ENCODE measurements around the gene MIPEP.

MIPEP gene

DNA sequence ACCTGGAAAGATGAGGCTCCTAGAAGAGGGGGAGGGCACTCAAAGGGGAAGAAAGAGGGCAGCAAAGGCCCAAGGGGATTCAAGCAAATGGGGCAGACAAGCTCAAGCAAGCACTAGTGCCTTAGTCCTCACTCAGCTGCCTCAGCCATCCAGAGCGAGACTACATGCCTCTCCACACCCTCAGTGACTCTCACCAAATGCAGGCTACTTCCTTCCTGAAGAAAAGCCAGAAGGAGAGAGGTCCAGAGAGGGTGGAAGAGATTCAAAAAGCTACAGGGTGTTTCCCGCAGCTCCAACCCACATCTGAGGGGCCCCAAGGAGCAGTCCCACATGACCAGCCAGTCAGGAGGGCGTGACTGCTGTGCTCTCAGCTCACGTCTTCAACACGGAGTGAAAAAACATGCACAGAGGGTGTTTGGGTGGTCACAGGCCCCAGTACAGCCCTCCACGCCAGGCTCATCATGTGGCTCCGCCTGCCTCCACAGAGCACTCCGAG, 40.5 kb downstream of the MIPEP start:
- Histone ChIP-seq H3K4me1 (ENCODE audit: control insufficient read depth, low read length) (peaks cover 21% of the 10 kb centered on the region), H4K20me1 (ENCODE audit: control insufficient read depth, insufficient read depth, low read depth, low read length) (peaks cover 14% of the 10 kb centered on the region; the same call in 1 of the 2 replicates), H3K27me3 (ENCODE audit: control insufficient read depth, low read length) (peaks cover 22% of the 10 kb centered on the region), H3K27ac (ENCODE audit: low read depth, low read length) (no peak overlapping the region), H3K79me2 (ENCODE audit: control insufficient read depth, low read length) (no peaks in the 10 kb centered on the region), H3K4me2 (ENCODE audit: low read length) (no peak overlapping the region), H3K4me3 (ENCODE audit: low read length) (no peak overlapping the region), H3K36me3 (ENCODE audit: control insufficient read depth, low read length) (no peaks in the 10 kb centered on the region), H3K9me2 (replicated peaks; ENCODE audit: control insufficient read depth, low read length) (no peaks in the 10 kb centered on the region), H3F3A (ENCODE audit: control insufficient read depth, insufficient read depth) (no peaks in the 10 kb centered on the region), H3K9me3 (ENCODE audit: control insufficient read depth, insufficient read depth, low read length) (no peaks in the 10 kb centered on the region)
- TF ChIP-seq, protein P1, sequence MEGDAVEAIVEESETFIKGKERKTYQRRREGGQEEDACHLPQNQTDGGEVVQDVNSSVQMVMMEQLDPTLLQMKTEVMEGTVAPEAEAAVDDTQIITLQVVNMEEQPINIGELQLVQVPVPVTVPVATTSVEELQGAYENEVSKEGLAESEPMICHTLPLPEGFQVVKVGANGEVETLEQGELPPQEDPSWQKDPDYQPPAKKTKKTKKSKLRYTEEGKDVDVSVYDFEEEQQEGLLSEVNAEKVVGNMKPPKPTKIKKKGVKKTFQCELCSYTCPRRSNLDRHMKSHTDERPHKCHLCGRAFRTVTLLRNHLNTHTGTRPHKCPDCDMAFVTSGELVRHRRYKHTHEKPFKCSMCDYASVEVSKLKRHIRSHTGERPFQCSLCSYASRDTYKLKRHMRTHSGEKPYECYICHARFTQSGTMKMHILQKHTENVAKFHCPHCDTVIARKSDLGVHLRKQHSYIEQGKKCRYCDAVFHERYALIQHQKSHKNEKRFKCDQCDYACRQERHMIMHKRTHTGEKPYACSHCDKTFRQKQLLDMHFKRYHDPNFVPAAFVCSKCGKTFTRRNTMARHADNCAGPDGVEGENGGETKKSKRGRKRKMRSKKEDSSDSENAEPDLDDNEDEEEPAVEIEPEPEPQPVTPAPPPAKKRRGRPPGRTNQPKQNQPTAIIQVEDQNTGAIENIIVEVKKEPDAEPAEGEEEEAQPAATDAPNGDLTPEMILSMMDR (IDR thresholded peaks at IDR 0.05; ENCODE audit: low read depth, low read length, poor library complexity, severe bottlenecking): no peak
- no peak for TF ChIP-seq EZH2phosphoT487 (IDR thresholded peaks at IDR 0.05; ENCODE audit: borderline replicate concordance, low read length)

DNA sequence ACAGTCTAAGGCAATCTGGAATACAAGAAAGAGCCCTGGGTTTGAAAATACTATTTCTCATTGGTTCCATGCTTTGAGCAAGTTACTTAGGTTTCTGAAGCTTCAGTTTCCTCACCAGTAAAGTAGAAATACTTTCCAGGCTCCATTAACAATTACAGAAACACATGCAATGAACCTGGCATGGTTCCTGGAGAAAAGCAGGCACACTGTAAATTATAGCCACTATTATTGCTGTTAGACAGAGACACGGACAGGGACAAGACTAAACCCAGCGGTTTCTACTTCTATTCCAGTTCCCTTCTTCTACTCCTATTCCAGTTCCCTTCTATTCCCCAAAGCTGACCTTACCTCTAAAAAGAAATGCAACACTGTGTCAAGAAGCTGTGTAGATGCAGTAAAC, 41.2 kb downstream of the MIPEP start:
- Histone ChIP-seq H3K9me2 (replicated peaks; ENCODE audit: control insufficient read depth, low read length) (no peaks in the 10 kb centered on the region), H3F3A (ENCODE audit: control insufficient read depth, insufficient read depth) (no peaks in the 10 kb centered on the region), H3K27ac (ENCODE audit: low read depth, low read length) (no peak overlapping the region), H3K9me3 (ENCODE audit: control insufficient read depth, insufficient read depth, low read length) (no peaks in the 10 kb centered on the region), H3K79me2 (ENCODE audit: control insufficient read depth, low read length) (no peaks in the 10 kb centered on the region), H3K4me3 (ENCODE audit: low read length) (no peak overlapping the region), H4K20me1 (ENCODE audit: control insufficient read depth, insufficient read depth, low read depth, low read length) (peaks cover 14% of the 10 kb centered on the region; the same call in 1 of the 2 replicates), H3K4me1 (ENCODE audit: control insufficient read depth, low read length) (peaks cover 21% of the 10 kb centered on the region), H3K4me2 (ENCODE audit: low read length) (no peak overlapping the region), H3K36me3 (ENCODE audit: control insufficient read depth, low read length) (no peaks in the 10 kb centered on the region), H3K27me3 (ENCODE audit: control insufficient read depth, low read length) (peaks cover 22% of the 10 kb centered on the region)
- TF ChIP-seq EZH2phosphoT487 (IDR thresholded peaks at IDR 0.05; ENCODE audit: borderline replicate concordance, low read length): no peak
- TF ChIP-seq, protein P1 (IDR thresholded peaks at IDR 0.05; ENCODE audit: low read depth, low read length, poor library complexity, severe bottlenecking): no peak

DNA sequence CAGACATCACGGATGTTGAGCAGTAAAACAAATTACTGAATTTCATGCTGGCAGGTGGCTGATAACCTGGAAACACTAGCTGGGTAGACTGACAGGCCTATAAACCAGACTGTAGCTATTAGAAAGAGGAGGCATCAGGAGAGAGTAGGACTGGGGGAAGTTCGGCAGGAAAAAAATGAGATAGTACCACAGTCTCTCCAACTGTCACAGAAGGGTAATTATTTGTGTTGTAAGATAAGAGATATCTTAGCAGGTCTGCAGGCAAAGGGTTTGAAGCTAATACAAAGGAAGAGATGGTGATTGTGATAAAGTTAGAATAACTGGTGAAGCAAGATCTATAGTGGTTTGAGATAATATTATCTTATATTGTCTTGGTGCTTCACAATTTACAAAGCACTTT, 41.7 kb downstream of the MIPEP start:
- no peak for TF ChIP-seq EZH2phosphoT487 (IDR thresholded peaks at IDR 0.05; ENCODE audit: borderline replicate concordance, low read length)
- TF ChIP-seq, protein P1 (IDR thresholded peaks at IDR 0.05; ENCODE audit: low read depth, low read length, poor library complexity, severe bottlenecking): no peak
- Histone ChIP-seq H3K4me2 (ENCODE audit: low read length) (no peak overlapping the region), H3K79me2 (ENCODE audit: control insufficient read depth, low read length) (no peaks in the 10 kb centered on the region)

More for the DNA sequence above, 41.7 kb downstream of the MIPEP start:
- Histone ChIP-seq H3K27ac (ENCODE audit: low read depth, low read length) (no peak overlapping the region), H3K4me1 (ENCODE audit: control insufficient read depth, low read length) (peaks cover 21% of the 10 kb centered on the region), H3K27me3 (ENCODE audit: control insufficient read depth, low read length) (peaks cover 22% of the 10 kb centered on the region), H3K9me2 (replicated peaks; ENCODE audit: control insufficient read depth, low read length) (no peaks in the 10 kb centered on the region), H3K9me3 (ENCODE audit: control insufficient read depth, insufficient read depth, low read length) (no peaks in the 10 kb centered on the region), H3K4me3 (ENCODE audit: low read length) (no peak overlapping the region), H3K36me3 (ENCODE audit: control insufficient read depth, low read length) (no peaks in the 10 kb centered on the region), H3F3A (ENCODE audit: control insufficient read depth, insufficient read depth) (no peaks in the 10 kb centered on the region), H4K20me1 (ENCODE audit: control insufficient read depth, insufficient read depth, low read depth, low read length) (peaks cover 14% of the 10 kb centered on the region; the same call in 1 of the 2 replicates)
